Measurements from ENCODE around the gene RBM5. TPM values are rescaled to one million over a fixed set of nuclear protein-coding genes. Genes with fewer than 3 reads are reported as not detected.

Gene RBM5
- polyA plus RNA-seq, 2 of the 4 experiments (the other 2 are of a cell fraction), result 78.9 to 123 TPM

GRCh38 chr3:50154840-50155490 lies 66.2 kb downstream of the RBM5 start, which contains the start of gene SEMA3F:
TSS of gene SEMA3F (plus strand) at chr3:50155324. CDS start at chr3:50159623, 4,299 bp downstream.
- Histone ChIP-seq H3K4me3 (peak within 1 kb of the TSS; percentile 74), H3K27ac (peak within 1 kb of the TSS; percentile 76 to 85), H3K4me2 (peak within 1 kb of the TSS; percentile 94), H3K9me3 (no peaks in the 10 kb centered on the region), H3K4me1 (peaks cover 39% of the 10 kb centered on the region)
- FAIRE-seq (no peak), DNase-seq (ENCODE audit: low read depth in 1 of 2, low spot score in 1 of 2) (peak; percentile 47 to 70), ATAC-seq (peak; percentile 72 to 79)
- ChIA-PET CTCF (interaction anchor here (1.0 to 1.3 kb wide), 2 partner anchors 26 to 35 kb away, joined by 3 to 5 read pairs; no protein-coding TSS in a partner anchor), POLR2A (no interaction called here)
- WGBS (ENCODE audit: missing lambda C conversion rate), result no CpG with 5 or more reads among the region's 98 CpGs
- TF ChIP-seq ESRRA (IDR thresholded peaks at IDR 0.05; ENCODE audit: borderline replicate concordance, low read length) (no peak), ZNF302 (CRISPR knock-in tag; IDR thresholded peaks at IDR 0.05) (no peak), FOSL2 (IDR thresholded peaks at IDR 0.05) (no peak), FOSL2 (CRISPR knock-in tag; IDR thresholded peaks at IDR 0.05) (no peak), NR3C1 (IDR thresholded peaks at IDR 0.05) (no peak), SREBF2 (IDR thresholded peaks at IDR 0.05) (no peak), MYC (IDR thresholded peaks at IDR 0.05; ENCODE audit: borderline replicate concordance, low read length) (no peak), JUN (IDR thresholded peaks at IDR 0.05) (no peak), ZFP36 (IDR thresholded peaks at IDR 0.05; ENCODE audit: borderline replicate concordance, partially characterized antibody) (no peak), RAD21 (conservative IDR thresholded peaks at IDR 0.05 in 1 of 2, IDR thresholded peaks at IDR 0.05 in 1 of 2) (peak in 1 of 2 experiments; percentile 59; a peak in 2 of 5 replicates), ZC3H11A (IDR thresholded peaks at IDR 0.05) (no peak), CHD4 (IDR thresholded peaks at IDR 0.05; ENCODE audit: borderline replicate concordance) (no peak), RCOR1 (IDR thresholded peaks at IDR 0.05; ENCODE audit: low read depth, low read length) (no peak), POLR2AphosphoS2 (conservative IDR thresholded peaks at IDR 0.05; ENCODE audit: low read length) (no peak), POLR2A (IDR thresholded peaks at IDR 0.05; ENCODE audit: low read length) (peak; percentile 49), CBX2 (IDR thresholded peaks at IDR 0.05; ENCODE audit: borderline replicate concordance, low read depth) (no peak), ZSCAN20 (CRISPR knock-in tag; IDR thresholded peaks at IDR 0.05) (no peak), HOXB13 (CRISPR knock-in tag; IDR thresholded peaks at IDR 0.05; ENCODE audit: low read depth) (no peak), SMC3 (IDR thresholded peaks at IDR 0.05) (peak; percentile 63), HOXB5 (CRISPR knock-in tag; IDR thresholded peaks at IDR 0.05) (no peak), TP53 (CRISPR knock-in tag; IDR thresholded peaks at IDR 0.05) (no peak), CBX8 (IDR thresholded peaks at IDR 0.05) (no peak), BHLHE40 (IDR thresholded peaks at IDR 0.05; ENCODE audit: low read depth, low read length) (no peak), ELK1 (IDR thresholded peaks at IDR 0.05; ENCODE audit: low read depth, low read length) (no peak)
- TF ChIP-seq, protein P1, sequence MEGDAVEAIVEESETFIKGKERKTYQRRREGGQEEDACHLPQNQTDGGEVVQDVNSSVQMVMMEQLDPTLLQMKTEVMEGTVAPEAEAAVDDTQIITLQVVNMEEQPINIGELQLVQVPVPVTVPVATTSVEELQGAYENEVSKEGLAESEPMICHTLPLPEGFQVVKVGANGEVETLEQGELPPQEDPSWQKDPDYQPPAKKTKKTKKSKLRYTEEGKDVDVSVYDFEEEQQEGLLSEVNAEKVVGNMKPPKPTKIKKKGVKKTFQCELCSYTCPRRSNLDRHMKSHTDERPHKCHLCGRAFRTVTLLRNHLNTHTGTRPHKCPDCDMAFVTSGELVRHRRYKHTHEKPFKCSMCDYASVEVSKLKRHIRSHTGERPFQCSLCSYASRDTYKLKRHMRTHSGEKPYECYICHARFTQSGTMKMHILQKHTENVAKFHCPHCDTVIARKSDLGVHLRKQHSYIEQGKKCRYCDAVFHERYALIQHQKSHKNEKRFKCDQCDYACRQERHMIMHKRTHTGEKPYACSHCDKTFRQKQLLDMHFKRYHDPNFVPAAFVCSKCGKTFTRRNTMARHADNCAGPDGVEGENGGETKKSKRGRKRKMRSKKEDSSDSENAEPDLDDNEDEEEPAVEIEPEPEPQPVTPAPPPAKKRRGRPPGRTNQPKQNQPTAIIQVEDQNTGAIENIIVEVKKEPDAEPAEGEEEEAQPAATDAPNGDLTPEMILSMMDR (IDR thresholded peaks at IDR 0.05), result peak; percentile 47
- TF ChIP-seq, protein P2, sequence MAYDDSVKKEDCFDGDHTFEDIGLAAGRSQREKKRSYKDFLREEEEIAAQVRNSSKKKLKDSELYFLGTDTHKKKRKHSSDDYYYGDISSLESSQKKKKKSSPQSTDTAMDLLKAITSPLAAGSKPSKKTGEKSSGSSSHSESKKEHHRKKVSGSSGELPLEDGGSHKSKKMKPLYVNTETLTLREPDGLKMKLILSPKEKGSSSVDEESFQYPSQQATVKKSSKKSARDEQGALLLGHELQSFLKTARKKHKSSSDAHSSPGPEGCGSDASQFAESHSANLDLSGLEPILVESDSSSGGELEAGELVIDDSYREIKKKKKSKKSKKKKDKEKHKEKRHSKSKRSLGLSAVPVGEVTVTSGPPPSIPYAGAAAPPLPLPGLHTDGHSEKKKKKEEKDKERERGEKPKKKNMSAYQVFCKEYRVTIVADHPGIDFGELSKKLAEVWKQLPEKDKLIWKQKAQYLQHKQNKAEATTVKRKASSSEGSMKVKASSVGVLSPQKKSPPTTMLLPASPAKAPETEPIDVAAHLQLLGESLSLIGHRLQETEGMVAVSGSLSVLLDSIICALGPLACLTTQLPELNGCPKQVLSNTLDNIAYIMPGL (CRISPR knock-in tag; IDR thresholded peaks at IDR 0.05; ENCODE audit: borderline replicate concordance), result no peak
- TF ChIP-seq, protein P3, sequence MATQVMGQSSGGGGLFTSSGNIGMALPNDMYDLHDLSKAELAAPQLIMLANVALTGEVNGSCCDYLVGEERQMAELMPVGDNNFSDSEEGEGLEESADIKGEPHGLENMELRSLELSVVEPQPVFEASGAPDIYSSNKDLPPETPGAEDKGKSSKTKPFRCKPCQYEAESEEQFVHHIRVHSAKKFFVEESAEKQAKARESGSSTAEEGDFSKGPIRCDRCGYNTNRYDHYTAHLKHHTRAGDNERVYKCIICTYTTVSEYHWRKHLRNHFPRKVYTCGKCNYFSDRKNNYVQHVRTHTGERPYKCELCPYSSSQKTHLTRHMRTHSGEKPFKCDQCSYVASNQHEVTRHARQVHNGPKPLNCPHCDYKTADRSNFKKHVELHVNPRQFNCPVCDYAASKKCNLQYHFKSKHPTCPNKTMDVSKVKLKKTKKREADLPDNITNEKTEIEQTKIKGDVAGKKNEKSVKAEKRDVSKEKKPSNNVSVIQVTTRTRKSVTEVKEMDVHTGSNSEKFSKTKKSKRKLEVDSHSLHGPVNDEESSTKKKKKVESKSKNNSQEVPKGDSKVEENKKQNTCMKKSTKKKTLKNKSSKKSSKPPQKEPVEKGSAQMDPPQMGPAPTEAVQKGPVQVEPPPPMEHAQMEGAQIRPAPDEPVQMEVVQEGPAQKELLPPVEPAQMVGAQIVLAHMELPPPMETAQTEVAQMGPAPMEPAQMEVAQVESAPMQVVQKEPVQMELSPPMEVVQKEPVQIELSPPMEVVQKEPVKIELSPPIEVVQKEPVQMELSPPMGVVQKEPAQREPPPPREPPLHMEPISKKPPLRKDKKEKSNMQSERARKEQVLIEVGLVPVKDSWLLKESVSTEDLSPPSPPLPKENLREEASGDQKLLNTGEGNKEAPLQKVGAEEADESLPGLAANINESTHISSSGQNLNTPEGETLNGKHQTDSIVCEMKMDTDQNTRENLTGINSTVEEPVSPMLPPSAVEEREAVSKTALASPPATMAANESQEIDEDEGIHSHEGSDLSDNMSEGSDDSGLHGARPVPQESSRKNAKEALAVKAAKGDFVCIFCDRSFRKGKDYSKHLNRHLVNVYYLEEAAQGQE (IDR thresholded peaks at IDR 0.05), result no peak
- TF ChIP-seq, protein P4, sequence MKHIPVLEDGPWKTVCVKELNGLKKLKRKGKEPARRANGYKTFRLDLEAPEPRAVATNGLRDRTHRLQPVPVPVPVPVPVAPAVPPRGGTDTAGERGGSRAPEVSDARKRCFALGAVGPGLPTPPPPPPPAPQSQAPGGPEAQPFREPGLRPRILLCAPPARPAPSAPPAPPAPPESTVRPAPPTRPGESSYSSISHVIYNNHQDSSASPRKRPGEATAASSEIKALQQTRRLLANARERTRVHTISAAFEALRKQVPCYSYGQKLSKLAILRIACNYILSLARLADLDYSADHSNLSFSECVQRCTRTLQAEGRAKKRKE (CRISPR knock-in tag; IDR thresholded peaks at IDR 0.05; ENCODE audit: low read depth), result no peak
- TF ChIP-seq, protein P5, sequence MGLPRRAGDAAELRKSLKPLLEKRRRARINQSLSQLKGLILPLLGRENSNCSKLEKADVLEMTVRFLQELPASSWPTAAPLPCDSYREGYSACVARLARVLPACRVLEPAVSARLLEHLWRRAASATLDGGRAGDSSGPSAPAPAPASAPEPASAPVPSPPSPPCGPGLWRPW (IDR thresholded peaks at IDR 0.05), result no peak
- TF ChIP-seq, protein P6, sequence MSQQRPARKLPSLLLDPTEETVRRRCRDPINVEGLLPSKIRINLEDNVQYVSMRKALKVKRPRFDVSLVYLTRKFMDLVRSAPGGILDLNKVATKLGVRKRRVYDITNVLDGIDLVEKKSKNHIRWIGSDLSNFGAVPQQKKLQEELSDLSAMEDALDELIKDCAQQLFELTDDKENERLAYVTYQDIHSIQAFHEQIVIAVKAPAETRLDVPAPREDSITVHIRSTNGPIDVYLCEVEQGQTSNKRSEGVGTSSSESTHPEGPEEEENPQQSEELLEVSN (IDR thresholded peaks at IDR 0.05; ENCODE audit: borderline replicate concordance, low read depth), result no peak
